Measurements from ENCODE around the gene NUP160.

The NUP160 gene

DNA sequence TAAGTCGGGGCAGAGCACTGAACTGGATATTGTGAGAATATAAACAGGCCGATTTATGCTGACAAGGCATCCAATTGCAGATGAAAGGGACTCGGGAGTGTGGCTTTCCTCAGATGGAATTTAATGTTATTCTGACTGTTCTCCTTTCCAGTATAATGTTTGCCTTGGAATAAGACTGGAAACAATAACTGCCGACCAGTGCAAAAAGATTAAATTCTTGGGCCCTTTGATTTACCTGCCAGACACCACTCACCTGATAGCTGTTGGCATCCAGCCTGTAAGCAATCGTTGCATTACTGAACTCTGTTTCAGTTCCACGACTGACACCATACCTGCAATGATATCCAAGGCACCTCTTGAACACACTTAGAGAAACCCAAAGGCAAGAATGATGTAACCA is 10.9 kb downstream of the NUP160 start:
- TF ChIP-seq EGR1 (IDR thresholded peaks at IDR 0.05): no peak

DNA sequence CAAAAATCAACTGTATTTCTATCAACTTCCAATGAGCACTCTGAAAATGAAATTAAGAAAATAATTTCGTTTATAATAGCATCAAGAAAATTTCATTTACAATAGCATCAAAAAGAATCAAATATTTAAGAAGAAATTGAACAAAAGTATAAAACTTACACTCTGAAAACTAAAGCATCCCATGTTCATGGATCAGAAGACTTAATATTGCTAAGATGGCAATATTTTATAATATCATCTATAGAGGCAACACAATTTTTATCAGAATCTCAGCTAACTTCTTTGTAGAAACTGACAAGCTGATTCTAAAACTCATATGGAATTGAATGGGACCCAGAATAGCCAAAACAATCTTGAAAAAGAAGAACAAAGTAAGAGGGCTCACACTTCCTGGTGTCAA is 19.9 kb downstream of the NUP160 start:
- TF ChIP-seq CEBPB (IDR thresholded peaks at IDR 0.05): no peak
- TF ChIP-seq CREB1 (IDR thresholded peaks at IDR 0.05; ENCODE audit: low read depth): no peak
- TF ChIP-seq NFIC (IDR thresholded peaks at IDR 0.05): no peak
- TF ChIP-seq YY1 (IDR thresholded peaks at IDR 0.05; ENCODE audit: low read depth): no peak
- TF ChIP-seq USF1 (IDR thresholded peaks at IDR 0.05): no peak
- TF ChIP-seq FOXM1 (IDR thresholded peaks at IDR 0.05; ENCODE audit: borderline replicate concordance, low read depth): no peak
- TF ChIP-seq ZBTB7A (IDR thresholded peaks at IDR 0.05; ENCODE audit: low read depth): no peak
- TF ChIP-seq EGR1 (IDR thresholded peaks at IDR 0.05): no peak
- no peak for TF ChIP-seq TEAD4 (IDR thresholded peaks at IDR 0.05)

DNA sequence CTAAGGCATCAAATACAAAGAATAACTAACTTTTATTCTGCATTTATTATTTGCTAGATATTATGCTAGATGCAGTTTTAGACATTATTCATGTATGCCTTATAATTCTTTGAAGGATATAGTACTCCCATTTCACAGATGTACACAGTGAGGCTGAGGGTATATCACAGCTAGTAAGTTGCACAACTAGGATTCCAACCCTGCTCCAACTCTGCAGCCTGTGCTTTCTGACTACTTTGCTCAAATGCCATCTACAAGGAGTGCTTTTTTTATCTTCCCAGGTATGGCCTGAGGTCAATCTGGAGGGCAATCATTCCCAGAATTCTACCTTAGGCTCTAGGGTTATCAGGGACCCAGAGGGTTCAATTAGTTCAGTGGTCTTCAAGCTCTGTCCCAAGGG is 28.4 kb downstream of the NUP160 start:
- no peak for TF ChIP-seq NFIC (IDR thresholded peaks at IDR 0.05)
- TF ChIP-seq MAX (IDR thresholded peaks at IDR 0.05): no peak
- TF ChIP-seq TEAD4 (IDR thresholded peaks at IDR 0.05): no peak
- TF ChIP-seq TCF12 (IDR thresholded peaks at IDR 0.05; ENCODE audit: low read depth): no peak
- no peak for TF ChIP-seq CEBPB (IDR thresholded peaks at IDR 0.05)
- no peak for TF ChIP-seq YY1 (IDR thresholded peaks at IDR 0.05; ENCODE audit: low read depth)
- TF ChIP-seq EGR1 (IDR thresholded peaks at IDR 0.05): no peak
- TF ChIP-seq, protein P1, sequence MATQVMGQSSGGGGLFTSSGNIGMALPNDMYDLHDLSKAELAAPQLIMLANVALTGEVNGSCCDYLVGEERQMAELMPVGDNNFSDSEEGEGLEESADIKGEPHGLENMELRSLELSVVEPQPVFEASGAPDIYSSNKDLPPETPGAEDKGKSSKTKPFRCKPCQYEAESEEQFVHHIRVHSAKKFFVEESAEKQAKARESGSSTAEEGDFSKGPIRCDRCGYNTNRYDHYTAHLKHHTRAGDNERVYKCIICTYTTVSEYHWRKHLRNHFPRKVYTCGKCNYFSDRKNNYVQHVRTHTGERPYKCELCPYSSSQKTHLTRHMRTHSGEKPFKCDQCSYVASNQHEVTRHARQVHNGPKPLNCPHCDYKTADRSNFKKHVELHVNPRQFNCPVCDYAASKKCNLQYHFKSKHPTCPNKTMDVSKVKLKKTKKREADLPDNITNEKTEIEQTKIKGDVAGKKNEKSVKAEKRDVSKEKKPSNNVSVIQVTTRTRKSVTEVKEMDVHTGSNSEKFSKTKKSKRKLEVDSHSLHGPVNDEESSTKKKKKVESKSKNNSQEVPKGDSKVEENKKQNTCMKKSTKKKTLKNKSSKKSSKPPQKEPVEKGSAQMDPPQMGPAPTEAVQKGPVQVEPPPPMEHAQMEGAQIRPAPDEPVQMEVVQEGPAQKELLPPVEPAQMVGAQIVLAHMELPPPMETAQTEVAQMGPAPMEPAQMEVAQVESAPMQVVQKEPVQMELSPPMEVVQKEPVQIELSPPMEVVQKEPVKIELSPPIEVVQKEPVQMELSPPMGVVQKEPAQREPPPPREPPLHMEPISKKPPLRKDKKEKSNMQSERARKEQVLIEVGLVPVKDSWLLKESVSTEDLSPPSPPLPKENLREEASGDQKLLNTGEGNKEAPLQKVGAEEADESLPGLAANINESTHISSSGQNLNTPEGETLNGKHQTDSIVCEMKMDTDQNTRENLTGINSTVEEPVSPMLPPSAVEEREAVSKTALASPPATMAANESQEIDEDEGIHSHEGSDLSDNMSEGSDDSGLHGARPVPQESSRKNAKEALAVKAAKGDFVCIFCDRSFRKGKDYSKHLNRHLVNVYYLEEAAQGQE (IDR thresholded peaks at IDR 0.05; ENCODE audit: low read depth): no peak
- TF ChIP-seq CREB1 (IDR thresholded peaks at IDR 0.05; ENCODE audit: low read depth): no peak

DNA sequence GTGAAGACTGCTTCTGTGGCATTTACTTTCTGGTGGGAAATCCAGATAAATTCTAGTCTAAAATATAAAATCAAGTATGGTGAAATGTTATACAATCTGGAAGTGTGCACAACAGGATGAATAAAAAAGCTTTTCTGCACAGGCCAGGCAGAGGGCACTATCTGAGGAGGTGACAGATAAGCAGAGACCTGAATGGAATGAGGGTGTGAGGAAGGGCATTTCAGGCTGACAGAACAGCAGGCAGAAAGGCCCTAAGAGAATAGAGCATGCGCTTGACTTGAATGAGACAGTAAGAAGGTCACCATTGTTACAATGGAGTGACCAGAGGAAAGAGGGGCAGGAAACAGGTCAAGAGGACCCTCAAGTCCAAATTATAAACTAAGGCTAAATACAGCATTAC is 47.4 kb downstream of the NUP160 start:
- TF ChIP-seq TCF12 (IDR thresholded peaks at IDR 0.05; ENCODE audit: low read depth) (no peak), MAX (IDR thresholded peaks at IDR 0.05) (no peak), CEBPB (IDR thresholded peaks at IDR 0.05) (no peak), EP300 (IDR thresholded peaks at IDR 0.05; ENCODE audit: borderline replicate concordance) (no peak), YY1 (IDR thresholded peaks at IDR 0.05; ENCODE audit: low read depth) (no peak), TEAD4 (IDR thresholded peaks at IDR 0.05) (no peak)

DNA sequence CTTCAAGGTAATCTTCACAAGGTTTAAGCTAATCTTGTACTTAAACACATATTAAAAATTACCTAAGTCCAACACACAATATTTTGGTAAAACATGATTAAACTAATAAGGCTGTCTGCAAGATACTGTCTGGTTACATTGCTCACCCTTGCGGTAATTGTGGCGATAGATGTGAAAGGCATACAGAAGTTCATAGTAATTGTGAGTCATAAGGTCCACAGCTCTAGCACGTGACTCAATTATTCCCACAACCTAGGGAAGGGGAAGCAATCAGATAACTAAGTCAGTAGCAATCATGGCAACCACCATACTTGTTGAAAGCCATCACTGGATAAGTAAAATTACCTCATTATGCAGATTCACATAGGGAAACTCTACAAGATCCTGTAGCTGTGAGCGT is 50.5 kb downstream of the NUP160 start:
- TF ChIP-seq, protein P1 (IDR thresholded peaks at IDR 0.05; ENCODE audit: low read depth): no peak
- TF ChIP-seq YY1 (IDR thresholded peaks at IDR 0.05; ENCODE audit: low read depth) (no peak), FOXM1 (IDR thresholded peaks at IDR 0.05; ENCODE audit: borderline replicate concordance, low read depth) (no peak), TAF1 (IDR thresholded peaks at IDR 0.05; ENCODE audit: low read depth) (no peak), USF1 (IDR thresholded peaks at IDR 0.05) (no peak), EGR1 (IDR thresholded peaks at IDR 0.05) (no peak), NFIC (IDR thresholded peaks at IDR 0.05) (no peak), EP300 (IDR thresholded peaks at IDR 0.05; ENCODE audit: borderline replicate concordance) (no peak), TEAD4 (IDR thresholded peaks at IDR 0.05) (no peak), RAD21 (IDR thresholded peaks at IDR 0.05; ENCODE audit: low read depth) (no peak), CEBPB (IDR thresholded peaks at IDR 0.05) (no peak), TCF12 (IDR thresholded peaks at IDR 0.05; ENCODE audit: low read depth) (no peak), MAX (IDR thresholded peaks at IDR 0.05) (no peak), CREB1 (IDR thresholded peaks at IDR 0.05; ENCODE audit: low read depth) (no peak), ZBTB7A (IDR thresholded peaks at IDR 0.05; ENCODE audit: low read depth) (no peak)

GRCh38 chr11:47791774-47792430 is 56.2 kb downstream of the NUP160 start:
- TF ChIP-seq YY1 (IDR thresholded peaks at IDR 0.05; ENCODE audit: low read depth): no peak

DNA sequence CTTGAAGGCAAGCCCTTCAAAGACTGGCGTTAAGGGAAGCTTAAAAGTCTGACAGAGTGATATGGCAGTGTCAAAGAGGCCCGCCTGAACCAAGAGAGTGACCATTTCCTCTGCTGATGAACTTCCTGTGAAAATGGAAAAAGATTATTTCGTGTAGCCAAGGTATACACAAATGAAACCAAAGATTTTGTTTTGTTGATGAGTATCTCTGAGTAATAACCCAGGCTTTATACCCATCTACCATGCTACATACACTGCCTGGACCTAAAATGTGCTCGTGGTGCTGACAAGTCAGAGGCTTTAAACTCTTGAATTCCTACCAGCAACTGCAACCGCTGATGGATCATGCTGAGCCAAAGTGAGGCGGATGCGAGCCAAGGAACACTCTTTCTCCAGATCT is 60.0 kb downstream of the NUP160 start:
- TF ChIP-seq NFIC (IDR thresholded peaks at IDR 0.05): no peak
- TF ChIP-seq CEBPB (IDR thresholded peaks at IDR 0.05): no peak
- TF ChIP-seq FOXM1 (IDR thresholded peaks at IDR 0.05; ENCODE audit: borderline replicate concordance, low read depth): no peak
- TF ChIP-seq TCF12 (IDR thresholded peaks at IDR 0.05; ENCODE audit: low read depth): no peak
- no peak for TF ChIP-seq EP300 (IDR thresholded peaks at IDR 0.05; ENCODE audit: borderline replicate concordance)
- TF ChIP-seq TAF1 (IDR thresholded peaks at IDR 0.05; ENCODE audit: low read depth): no peak
- no peak for TF ChIP-seq TEAD4 (IDR thresholded peaks at IDR 0.05)
- TF ChIP-seq MAX (IDR thresholded peaks at IDR 0.05): no peak
- TF ChIP-seq USF1 (IDR thresholded peaks at IDR 0.05): no peak
- no peak for TF ChIP-seq YY1 (IDR thresholded peaks at IDR 0.05; ENCODE audit: low read depth)
- no peak for TF ChIP-seq CREB1 (IDR thresholded peaks at IDR 0.05; ENCODE audit: low read depth)
- no peak for TF ChIP-seq RAD21 (IDR thresholded peaks at IDR 0.05; ENCODE audit: low read depth)
- no peak for TF ChIP-seq ZBTB7A (IDR thresholded peaks at IDR 0.05; ENCODE audit: low read depth)
- TF ChIP-seq, protein P1 (IDR thresholded peaks at IDR 0.05; ENCODE audit: low read depth): no peak
- TF ChIP-seq EGR1 (IDR thresholded peaks at IDR 0.05): no peak
